Measurements from ENCODE around the gene CFAP45.
"Not testable (repeated sequence)": the region's sequence is repeated elsewhere in the genome, so short reads cannot be mapped to it uniquely, and the experiment has no call there.

GRCh38 chr1:159904036-159904435 lies 4.1 kb upstream of the CFAP45 start:
- TF ChIP-seq CTCF (IDR thresholded peaks at IDR 0.05; ENCODE audit: low read depth, low read length, poor library complexity, severe bottlenecking); EZH2phosphoT487 (IDR thresholded peaks at IDR 0.05; ENCODE audit: borderline replicate concordance, low read length): not testable (repeated sequence)

All from DOHH2 (cell line).